Stimulated activated naive CD4-positive, alpha-beta T cell treated with Interleukin-2 at 50 U/mL for 16 hours (primary cell): ENCODE data around the gene TMEM203.
"Not testable (repeated sequence)": the region's sequence is repeated elsewhere in the genome, so short reads cannot be mapped to it uniquely, and the experiment has no call there.

ENCODE experiments used
- DNase-seq: peaks from one replicate; lab custom pipeline; 2025; lab: John Stamatoyannopoulos, UW

Gene TMEM203, protein sequence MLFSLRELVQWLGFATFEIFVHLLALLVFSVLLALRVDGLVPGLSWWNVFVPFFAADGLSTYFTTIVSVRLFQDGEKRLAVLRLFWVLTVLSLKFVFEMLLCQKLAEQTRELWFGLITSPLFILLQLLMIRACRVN

DNA sequence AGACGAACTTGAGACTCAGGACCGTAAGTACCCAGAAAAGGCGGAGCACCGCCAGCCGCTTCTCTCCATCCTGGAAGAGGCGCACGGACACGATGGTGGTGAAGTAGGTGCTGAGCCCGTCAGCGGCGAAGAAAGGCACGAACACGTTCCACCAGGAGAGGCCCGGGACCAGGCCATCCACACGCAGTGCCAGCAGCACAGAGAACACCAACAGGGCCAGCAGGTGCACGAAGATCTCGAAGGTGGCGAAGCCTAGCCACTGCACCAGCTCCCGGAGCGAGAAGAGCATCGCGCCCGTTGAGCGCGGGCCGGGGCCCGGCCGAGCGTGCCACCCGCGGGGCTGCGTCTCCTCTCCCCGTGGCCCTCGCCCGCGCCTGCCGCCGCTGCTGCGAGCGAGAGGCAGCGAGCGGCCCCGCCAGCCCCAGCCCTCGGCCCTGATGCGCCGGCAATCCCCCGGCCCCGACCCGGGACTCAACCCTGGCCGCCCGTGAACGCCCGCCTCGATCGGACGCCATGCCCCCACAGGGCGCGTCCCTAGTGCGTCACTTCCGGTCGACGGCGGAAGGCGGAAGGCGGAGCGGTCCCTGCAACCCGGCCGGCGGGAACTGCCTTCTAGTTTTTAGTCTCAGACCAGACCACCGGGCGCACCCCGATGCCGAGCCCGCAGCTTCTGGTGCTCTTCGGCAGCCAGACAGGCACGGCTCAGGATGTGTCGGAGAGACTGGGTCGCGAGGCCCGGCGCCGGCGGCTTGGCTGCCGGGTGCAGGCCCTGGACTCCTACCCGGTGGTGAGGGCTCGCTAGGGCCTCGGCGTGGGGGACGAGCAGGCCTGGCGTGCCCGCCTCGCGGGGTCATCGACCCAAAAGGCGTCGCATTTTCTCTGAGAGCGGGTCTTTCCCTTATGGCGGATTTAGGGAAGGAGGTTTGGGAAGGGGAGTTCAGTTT, at the start of gene TMEM203, which contains the start of gene NDOR1:
Gene TMEM203 (minus strand): TSS at position 523 of the 944 bp plus-strand sequence. CDS start 234 bp downstream, at position 289.
Gene NDOR1 (plus strand): TSS at position 575 of the 944 bp plus-strand sequence. CDS start 78 bp downstream, at position 653.
- peak; percentile 92 for DNase-seq

DNA sequence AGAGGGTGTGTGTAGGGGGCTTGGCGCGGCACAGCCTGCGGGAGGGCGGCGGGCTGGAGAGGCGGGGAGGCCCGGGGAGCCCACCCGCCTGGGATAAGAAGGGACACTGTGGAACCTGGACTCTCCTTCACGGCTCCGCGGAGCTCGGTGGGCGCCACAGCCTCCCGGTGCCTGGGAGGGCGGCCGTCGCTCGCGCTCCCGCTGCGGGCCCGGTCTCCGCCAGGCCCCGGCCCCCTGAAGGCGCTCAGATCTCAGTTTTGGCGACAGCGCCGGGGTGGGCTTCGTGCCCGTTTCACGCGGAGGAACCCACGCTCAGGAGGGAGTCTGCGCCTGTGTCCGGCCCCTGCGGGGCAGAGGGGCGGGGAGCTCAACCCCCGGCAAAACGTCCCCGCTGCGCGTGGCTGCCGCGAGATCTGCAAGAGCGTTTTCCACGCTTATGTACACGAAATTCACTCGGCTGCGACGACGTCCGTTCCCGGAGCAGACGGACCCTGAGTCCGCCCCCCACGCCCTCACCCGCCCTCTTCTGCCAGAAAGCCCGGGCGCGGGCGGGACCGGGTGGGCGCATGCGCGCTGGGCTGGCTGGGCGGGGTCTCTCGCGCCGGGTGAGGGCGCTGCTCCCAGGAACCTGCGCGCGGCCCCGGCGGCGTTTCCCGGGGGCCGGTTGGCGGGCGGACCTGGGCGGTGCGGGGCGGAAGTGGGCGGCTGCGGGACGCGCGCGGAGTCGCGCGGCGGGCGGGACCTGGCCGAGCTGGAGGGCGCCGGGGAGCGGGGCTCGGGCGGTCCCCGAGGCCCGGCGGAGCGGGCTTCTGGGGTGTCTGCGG, 49.4 kb upstream of the TMEM203 start, which contains the start of gene NELFB:
Gene NELFB (plus strand): TSS at position 704 of the 824 bp plus-strand sequence.
- peak; percentile 90 for DNase-seq

- no peak for DNase-seq
These were observed 48.5 kb upstream of the TMEM203 start for GRCh38 chr9:137253717-137254623.

GRCh38 chr9:137252555-137253506, 47.4 kb upstream of the TMEM203 start:
- DNase-seq: no peak

DNA sequence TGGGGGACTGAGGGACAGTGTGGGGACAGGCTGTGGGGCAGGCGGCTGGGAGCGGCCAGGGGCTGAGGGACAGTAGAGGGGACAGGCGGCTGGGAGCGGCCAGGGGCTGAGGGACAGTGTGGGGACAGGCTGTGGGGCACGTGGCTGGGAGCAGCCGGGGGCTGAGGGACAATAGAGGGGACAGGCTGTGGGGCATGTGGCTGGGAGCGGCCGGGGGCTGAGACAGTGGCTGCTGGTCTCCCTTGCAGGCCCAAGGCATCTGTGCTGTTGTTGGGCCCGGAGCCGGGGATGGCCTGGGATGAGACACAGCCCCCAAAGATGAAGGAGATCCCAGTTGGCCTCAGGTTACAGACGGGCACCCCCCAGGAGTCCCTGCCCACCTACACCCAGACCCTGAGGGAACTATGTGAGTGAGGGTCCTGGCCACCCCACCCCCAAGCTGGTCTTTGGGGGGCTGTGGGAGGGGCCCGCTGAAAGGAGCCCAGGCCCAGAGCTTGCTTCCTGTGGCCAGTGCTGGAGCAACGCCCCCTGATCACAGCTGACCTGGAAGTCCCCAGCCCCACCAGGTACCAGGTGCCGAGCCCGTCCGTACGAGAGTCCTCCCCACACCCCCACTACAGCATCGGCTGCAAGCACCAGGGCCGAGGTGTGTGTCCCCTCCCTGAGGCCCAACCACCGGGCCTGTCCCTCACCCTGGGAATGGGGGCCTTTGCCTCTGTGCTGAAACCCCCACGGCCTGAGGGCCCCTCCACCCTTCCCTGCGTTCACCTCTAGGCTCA, 46.2 kb upstream of the TMEM203 start:
- DNase-seq: no peak

- DNase-seq: no peak
These were observed 45.7 kb upstream of the TMEM203 start, which contains the start of gene STPG3 for GRCh38 chr9:137251194-137251461. TSS of gene STPG3 (plus strand) at chr9:137251286. CDS start at chr9:137251287, 1 bp downstream.

GRCh38 chr9:137250329-137251193, 45.1 kb upstream of the TMEM203 start:
- no peak for DNase-seq

GRCh38 chr9:137247916-137248175, 42.4 kb upstream of the TMEM203 start:
- no peak for DNase-seq

DNA sequence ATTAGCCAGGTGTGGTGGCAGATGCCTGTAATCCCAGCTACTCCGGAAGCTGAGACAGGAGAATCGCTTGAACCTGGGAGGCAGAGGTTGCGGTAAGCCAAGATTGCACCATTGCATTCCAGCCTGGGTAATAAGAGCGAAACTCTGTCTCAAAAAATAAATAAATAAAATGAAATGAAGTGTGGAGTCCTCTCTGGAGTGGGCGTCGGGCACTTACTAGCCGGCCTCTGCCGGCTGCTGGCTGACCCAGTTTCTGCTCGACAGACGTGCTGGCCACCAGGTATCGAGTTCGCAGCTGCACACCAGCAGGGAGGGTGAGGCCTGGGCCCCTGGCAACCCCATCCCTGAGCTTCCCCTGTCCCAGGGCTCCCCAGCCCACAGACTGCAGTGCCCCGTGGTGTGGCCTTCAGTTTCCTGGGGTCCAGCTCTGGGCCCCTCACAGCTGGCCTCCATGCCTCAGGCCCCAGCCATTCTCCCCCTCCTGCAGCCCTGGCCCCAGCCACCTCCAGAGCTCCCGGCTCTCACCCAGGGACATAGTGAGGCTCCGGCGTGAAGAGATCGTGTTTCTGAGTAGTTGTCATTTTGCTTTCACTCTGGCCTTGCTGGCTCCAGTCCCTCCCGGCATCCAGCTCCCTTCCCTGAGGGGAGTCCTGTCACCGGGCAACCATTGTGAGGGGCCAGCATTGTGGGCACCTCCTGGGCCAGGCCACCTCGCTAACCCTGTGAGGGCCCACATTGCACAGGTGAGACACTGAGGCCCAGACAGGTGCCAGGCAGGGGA, 41.9 kb upstream of the TMEM203 start:
- no peak for DNase-seq

DNA sequence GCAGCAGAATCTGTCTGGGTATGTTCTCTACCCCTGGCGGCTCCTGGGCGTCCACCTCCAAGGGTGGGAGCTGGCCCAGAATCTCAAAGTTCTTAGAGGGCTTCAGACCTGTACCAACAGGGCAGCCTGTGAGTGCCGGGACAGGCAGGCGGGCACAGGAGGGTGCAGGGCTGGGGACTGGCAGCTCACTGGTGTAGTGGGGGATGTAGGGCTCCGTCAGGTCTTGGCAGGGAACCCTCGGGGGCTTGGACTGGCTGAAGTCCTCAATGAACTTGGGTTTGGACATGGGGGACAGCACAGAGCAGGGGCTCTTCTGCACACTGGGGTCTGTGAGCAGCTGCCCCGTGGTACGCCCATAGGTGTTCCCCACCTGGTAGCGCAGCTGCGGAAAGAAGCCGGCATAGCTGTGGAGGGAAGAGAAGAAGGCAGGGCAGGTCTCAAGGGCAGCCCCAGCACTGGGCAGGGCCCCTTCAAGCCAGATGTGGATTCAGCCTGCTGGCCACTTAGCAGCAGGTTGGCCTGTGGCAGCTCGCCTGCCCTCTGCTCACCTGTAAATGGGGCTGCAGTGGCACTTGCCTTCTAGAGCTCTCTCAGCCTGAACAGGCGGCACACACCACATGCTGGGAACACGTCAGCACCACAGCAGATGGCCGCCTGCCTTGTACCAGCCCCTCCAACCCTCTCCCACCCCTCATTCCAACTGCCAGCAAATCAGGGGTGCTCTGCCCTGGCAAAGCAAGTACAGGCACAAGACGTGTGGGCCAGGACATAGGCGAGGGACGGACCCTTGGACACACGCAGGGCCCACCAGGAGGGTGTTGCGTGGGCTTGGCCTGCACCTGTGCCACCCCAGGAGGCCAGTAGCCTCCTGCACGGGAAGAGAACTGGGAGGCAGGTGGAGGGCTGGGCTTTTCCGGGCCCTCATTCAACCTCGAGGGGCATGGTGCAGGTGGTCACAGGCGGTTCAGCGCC, 40.3 kb upstream of the TMEM203 start:
- DNase-seq: no peak

DNA sequence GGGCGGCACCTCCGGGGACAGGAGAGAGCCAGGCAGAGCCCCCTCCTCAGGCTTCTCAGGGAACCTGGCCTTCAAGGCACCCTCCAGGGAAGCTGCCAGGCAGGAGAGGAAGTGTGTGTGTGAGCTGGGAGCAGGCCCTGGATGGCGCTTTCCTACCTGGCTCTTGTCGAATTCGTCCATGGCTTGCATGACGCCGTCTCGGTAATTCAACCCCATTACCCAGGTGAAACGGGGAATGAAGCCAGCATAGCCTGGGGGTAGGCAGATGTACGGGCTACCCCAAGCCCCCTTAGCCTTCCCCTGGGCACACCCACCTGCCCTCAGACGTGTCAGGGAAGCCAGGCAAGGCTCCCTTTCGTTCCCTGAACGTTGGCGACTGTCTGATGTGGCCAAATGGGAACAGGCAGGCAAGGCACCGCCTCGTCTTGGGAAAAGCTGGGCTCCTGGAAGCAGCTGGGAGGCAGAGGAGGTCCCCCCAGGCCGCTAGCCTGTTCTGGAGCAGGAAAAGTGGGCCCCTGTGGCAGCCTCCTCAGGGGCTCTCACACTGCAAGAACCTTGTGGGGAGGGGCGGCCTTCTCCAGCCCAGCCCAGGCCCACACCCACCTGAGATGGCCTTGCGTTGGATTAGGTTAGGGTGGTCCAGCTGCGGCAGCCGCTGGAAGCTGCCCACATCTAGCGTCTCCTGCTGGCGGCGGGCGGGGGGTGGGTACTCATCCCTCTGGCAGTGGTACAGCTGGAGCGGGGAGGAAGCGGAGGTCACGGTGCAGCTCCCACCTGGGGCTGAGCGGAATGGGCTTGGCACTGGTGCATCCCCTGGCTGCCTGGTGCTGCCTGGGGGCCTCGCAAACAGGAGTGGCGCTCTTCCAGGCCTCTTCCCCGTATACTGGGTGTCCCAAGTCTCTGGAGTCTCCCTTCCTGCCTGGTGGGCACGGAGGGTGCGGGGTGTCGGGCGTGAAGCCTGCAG, 39.3 kb upstream of the TMEM203 start:
- no peak for DNase-seq

- no peak for DNase-seq
These were observed 38.4 kb upstream of the TMEM203 start for GRCh38 chr9:137243626-137244485.

GRCh38 chr9:137243266-137243625, 37.8 kb upstream of the TMEM203 start:
- not testable (repeated sequence) for DNase-seq
